ENCODE measurements around the gene ZNF467.

DNA sequence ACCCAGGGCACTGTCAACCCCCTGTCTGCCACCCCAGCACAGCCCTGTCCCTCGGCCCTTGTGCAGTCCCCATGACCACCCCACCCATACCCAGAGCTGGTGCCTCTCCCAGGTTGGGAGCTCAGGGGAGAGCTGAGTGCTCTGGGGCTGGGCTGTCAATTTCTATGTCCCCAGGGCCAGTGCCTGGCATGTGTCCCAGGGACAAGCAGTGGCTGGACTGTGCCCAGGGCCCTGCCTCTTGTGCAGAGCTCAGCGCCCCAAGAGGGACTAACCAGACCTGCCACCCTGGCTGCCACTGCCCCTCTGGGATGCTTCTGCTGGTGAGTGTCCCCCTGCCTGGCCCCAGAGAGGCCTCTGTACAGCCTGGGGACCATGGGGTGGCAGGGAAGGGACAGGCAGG lies 35.8 kb upstream of the ZNF467 start:
- TF ChIP-seq SP1 (IDR thresholded peaks at IDR 0.05; ENCODE audit: low read depth) (no peak), CTCF (IDR thresholded peaks at IDR 0.05 in 2 of 3, conservative IDR thresholded peaks at IDR 0.05 in 1 of 3; ENCODE audit: borderline replicate concordance in 1 of 3, insufficient read depth in 1 of 3, low read depth in 2 of 3, low read length in 2 of 3) (no peak), YY1 (IDR thresholded peaks at IDR 0.05; ENCODE audit: extremely low read depth, insufficient replicate concordance, low read depth, low read length) (no peak), EZH2phosphoT487 (IDR thresholded peaks at IDR 0.05; ENCODE audit: borderline replicate concordance) (no peak)

Data from HCT116 (cell line).